ENCODE results near the gene TP53RK. TPM values are rescaled to one million over a fixed set of nuclear protein-coding genes. Genes with fewer than 3 reads are reported as not detected.

The TP53RK gene
- polyA plus RNA-seq, 1 experiment, result 14.3 TPM

DNA sequence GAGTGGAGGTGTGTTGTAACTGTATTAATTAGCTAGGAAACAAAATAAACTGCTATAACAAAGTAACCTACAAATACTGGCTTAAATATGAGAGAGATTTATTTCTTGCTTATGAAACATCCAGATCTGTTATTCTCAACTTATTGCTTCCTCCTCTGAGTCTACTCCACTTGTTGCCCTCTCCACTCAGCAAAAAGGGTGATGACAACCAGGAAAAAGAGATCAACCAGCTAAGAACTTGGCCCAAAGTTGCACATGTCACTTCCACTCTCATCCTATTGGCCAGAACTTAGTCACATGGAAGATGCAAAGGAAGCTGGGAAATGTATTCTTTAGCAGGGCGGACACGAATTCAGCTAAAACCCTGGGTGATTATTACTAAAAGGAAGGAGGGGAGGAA, 5.2 kb upstream of the TP53RK start:
- no peaks in the 10 kb centered on the region for H3K27me3 ChIP-seq (ENCODE audit: control insufficient read depth, insufficient read depth, low read length)
- TF ChIP-seq, protein P1, sequence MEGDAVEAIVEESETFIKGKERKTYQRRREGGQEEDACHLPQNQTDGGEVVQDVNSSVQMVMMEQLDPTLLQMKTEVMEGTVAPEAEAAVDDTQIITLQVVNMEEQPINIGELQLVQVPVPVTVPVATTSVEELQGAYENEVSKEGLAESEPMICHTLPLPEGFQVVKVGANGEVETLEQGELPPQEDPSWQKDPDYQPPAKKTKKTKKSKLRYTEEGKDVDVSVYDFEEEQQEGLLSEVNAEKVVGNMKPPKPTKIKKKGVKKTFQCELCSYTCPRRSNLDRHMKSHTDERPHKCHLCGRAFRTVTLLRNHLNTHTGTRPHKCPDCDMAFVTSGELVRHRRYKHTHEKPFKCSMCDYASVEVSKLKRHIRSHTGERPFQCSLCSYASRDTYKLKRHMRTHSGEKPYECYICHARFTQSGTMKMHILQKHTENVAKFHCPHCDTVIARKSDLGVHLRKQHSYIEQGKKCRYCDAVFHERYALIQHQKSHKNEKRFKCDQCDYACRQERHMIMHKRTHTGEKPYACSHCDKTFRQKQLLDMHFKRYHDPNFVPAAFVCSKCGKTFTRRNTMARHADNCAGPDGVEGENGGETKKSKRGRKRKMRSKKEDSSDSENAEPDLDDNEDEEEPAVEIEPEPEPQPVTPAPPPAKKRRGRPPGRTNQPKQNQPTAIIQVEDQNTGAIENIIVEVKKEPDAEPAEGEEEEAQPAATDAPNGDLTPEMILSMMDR (IDR thresholded peaks at IDR 0.05; ENCODE audit: low read depth, low read length), result no peak
- CTCF ChIA-PET, result interaction anchor here (0.6 to 1.2 kb wide), 3 partner anchors 18 to 173 kb away, joined by 3 to 5 read pairs (median 3); no protein-coding TSS in a partner anchor
- POLR2A ChIA-PET, result interaction anchor here (0.5 kb wide), 1 partner anchor 808 kb away, joined by 3 read pairs; no protein-coding TSS in a partner anchor
- no peak for DNase-seq (ENCODE audit: low read depth, low spot score)
- no peak overlapping the region for H3K4me3 ChIP-seq (ENCODE audit: low read depth, low read length)
- no peak overlapping the region for H3K27ac ChIP-seq (ENCODE audit: low read depth, low read length)
- no peaks in the 10 kb centered on the region for H3K9me3 ChIP-seq (ENCODE audit: control insufficient read depth, insufficient read depth, low read length)

DNA sequence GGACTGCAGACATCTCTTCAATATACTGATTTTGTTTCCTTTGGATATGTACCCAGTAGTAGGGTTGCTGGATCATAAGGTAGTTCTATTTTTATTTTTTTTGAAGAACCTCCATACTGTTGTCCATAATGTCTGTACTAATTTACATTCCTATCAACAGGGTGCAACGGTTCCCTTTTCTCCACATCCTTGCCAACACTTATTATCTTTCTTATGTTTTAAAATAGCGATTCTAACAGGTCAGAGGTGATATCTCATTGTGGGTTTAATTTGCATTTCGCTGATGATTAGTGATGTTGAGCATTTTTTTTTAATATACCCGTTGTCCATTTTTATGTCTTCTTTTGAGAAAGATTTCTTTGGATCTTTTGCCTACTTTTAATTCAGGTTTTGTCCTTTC, 2.0 kb upstream of the TP53RK start:
- CTCF ChIA-PET, result no interaction called here
- H3K27me3 ChIP-seq (ENCODE audit: control insufficient read depth, insufficient read depth, low read length), result no peaks in the 10 kb centered on the region

DNA sequence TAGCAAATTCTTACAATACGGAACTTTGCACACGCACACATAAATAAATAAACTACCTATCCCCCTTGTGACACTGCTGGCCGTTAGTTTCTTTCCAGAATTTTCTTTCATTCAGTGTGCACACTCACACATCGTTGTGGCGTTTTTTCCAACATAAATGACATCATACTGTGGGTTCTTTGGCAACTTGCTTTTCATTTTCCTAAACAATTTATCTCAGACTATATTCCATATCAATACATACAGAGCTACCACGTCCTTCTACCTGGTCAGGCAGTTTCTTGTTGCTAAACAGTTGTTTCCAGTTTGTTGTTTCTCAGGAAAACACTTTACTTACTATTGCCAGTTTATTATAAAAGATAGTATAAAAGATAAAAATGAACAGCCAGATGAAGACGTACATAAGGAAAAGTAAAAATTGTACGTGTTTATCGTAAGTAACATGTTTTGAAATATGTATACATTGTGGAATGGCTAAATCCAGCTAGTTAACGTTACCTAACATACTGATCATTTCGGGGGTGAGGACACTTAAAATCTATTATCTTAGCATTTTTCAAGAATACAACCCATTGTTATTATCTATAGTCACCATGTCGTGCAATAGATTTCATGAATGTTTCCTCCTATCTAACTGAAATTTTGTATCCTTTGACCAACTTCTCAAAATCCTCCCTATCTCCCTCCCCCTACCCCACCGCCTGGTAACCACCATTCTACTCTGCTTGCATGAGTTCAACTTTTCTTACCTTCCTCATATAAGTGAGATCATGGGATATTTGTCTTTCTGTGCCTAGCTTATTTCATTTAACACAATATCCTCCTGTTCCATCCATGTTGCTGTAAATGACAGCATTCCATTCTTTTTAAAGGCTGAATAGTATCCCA, 1.2 kb upstream of the TP53RK start:
- Histone ChIP-seq H3K27ac (ENCODE audit: low read depth, low read length) (peak overlapping the region; percentile 49), H3K9me3 (ENCODE audit: control insufficient read depth, insufficient read depth, low read length) (no peaks in the 10 kb centered on the region), H3K4me3 (ENCODE audit: low read depth, low read length) (peak overlapping the region; percentile 66), H3K27me3 (ENCODE audit: control insufficient read depth, insufficient read depth, low read length) (no peaks in the 10 kb centered on the region)
- CTCF ChIA-PET, result interaction anchor here (0.6 to 1.5 kb wide), 5 partner anchors 9 to 812 kb away, joined by 3 to 7 read pairs (median 3); no protein-coding TSS in a partner anchor
- TF ChIP-seq, protein P1 (IDR thresholded peaks at IDR 0.05; ENCODE audit: low read depth, low read length), result no peak
- POLR2A ChIA-PET, result interaction anchor here (0.6 to 1.5 kb wide), 4 partner anchors 10 to 1256 kb away, joined by 3 to 4 read pairs (median 4); no protein-coding TSS in a partner anchor
- no peak for DNase-seq (ENCODE audit: low read depth, low spot score)

More for the DNA sequence above, 2.0 kb upstream of the TP53RK start:
- Histone ChIP-seq H3K4me3 (ENCODE audit: low read depth, low read length) (no peak overlapping the region), H3K27ac (ENCODE audit: low read depth, low read length) (no peak overlapping the region), H3K9me3 (ENCODE audit: control insufficient read depth, insufficient read depth, low read length) (no peaks in the 10 kb centered on the region)
- POLR2A ChIA-PET, result no interaction called here
- DNase-seq (ENCODE audit: low read depth, low spot score), result no peak
- TF ChIP-seq, protein P1 (IDR thresholded peaks at IDR 0.05; ENCODE audit: low read depth, low read length), result no peak

DNA sequence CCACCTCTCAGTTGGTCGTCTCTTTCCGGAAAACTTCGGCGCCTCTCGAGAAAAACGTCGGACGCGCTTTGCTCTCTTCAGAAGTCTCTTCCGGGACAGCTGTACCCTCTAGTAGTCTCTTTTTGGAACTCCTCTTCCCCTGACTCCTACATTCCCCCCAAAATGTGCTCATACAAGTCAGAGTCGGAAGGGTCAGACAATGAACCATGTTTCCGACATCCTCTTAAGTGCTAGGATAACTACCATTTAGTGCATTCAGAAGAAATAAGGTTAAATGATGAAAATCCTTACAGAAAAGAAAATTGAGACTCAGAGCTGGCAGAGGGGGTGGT, 476 bp upstream of the TP53RK start:
- Histone ChIP-seq H3K4me3 (ENCODE audit: low read depth, low read length) (peak overlapping the region; percentile 66), H3K27ac (ENCODE audit: low read depth, low read length) (peak overlapping the region; percentile 79), H3K27me3 (ENCODE audit: control insufficient read depth, insufficient read depth, low read length) (no peaks in the 10 kb centered on the region), H3K9me3 (ENCODE audit: control insufficient read depth, insufficient read depth, low read length) (no peaks in the 10 kb centered on the region)
- TF ChIP-seq, protein P1 (IDR thresholded peaks at IDR 0.05; ENCODE audit: low read depth, low read length), result no peak
- no peak for DNase-seq (ENCODE audit: low read depth, low spot score)
- CTCF ChIA-PET, result interaction anchor here (0.6 to 1.5 kb wide), 5 partner anchors 9 to 812 kb away, joined by 3 to 7 read pairs (median 4); no protein-coding TSS in a partner anchor
- POLR2A ChIA-PET, result interaction anchor here (0.6 to 1.5 kb wide), 4 partner anchors 9 to 1255 kb away, joined by 3 to 4 read pairs (median 4); no protein-coding TSS in a partner anchor
